Measurements from ENCODE around the gene GPBP1L1. TPM values are rescaled to one million over a fixed set of nuclear protein-coding genes. Genes with fewer than 3 reads are reported as not detected.
"Not testable (repeated sequence)": the region's sequence is repeated elsewhere in the genome, so short reads cannot be mapped to it uniquely, and the experiment has no call there.

GPBP1L1 gene
- polyA plus RNA-seq, 1 donor from 2014 or later, result 55.1 TPM

DNA sequence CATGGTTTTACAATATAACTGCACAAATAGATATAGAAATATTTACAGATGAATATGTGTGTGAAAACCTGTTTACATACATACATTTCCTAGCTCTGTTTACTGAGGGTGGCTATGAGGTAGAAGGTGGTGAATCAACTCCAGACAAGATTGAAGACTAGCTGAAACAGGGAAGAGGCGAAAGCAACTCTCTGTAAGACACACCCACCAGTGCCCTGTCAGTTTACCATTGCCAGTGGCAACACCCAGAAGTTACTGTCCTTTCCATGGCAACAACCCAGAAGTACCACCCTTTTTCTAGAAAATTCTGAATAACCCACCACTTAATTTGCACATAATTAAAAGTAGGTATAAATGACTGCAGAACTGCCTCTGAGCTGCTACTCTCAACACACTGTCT, 18.3 kb upstream of the GPBP1L1 start:
- Histone ChIP-seq H2AFZ (ENCODE audit: low read depth, low read length) (no peak overlapping the region), H3K9ac (ENCODE audit: low read length) (no peak overlapping the region), H3K9me2 (ENCODE audit: insufficient read depth, low read length) (no peaks in the 10 kb centered on the region)

DNA sequence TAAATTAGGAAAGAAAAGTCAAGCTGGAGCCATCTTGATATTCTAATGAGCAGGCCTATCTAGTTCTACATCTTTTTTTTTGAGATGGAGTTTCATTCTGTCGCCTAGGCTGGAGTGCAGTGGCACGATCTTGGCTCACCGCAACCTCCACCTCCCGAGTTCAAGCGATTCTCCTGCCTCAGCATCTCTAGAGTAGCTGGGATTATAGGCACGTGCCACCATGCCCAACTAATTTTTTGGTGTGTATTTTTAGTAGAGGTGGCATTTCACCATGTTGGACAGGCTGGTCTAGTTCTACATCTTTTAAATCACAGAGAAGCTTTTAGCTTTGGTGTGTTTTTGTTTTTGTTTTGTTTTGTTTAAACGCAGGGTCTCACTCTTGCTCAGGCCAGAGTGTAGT, 8.5 kb upstream of the GPBP1L1 start:
- Histone ChIP-seq H3F3A (ENCODE audit: insufficient read depth, low read length, poor library complexity, severe bottlenecking) (no peaks in the 10 kb centered on the region), H3K79me2 (replicated peaks; ENCODE audit: insufficient read depth, low read length) (peaks cover 6% of the 10 kb centered on the region), H4K20me1 (ENCODE audit: insufficient read depth) (no peaks in the 10 kb centered on the region), H2AFZ (ENCODE audit: low read depth, low read length) (no peak overlapping the region), H3K27me3 (ENCODE audit: insufficient read depth, low read depth, low read length) (no peaks in the 10 kb centered on the region), H3K9me2 (ENCODE audit: insufficient read depth, low read length) (no peaks in the 10 kb centered on the region), H3K36me3 (ENCODE audit: insufficient read depth, low read length) (no peaks in the 10 kb centered on the region), H3K4me3 (ENCODE audit: low read length) (no peak overlapping the region), H3K27ac (ENCODE audit: low read length) (no peak overlapping the region), H3K9ac (ENCODE audit: low read length) (no peak overlapping the region), H3K9me3 (ENCODE audit: low read length) (no peaks in the 10 kb centered on the region), H3K4me2 (ENCODE audit: low read length) (no peak overlapping the region)
- TF ChIP-seq EZH2 (IDR thresholded peaks at IDR 0.05; ENCODE audit: borderline replicate concordance, insufficient read depth, low read length, poor library complexity, severe bottlenecking) (no peak), SMC3 (conservative IDR thresholded peaks at IDR 0.05; ENCODE audit: poor library complexity) (no peak), MXI1 (conservative IDR thresholded peaks at IDR 0.05; ENCODE audit: poor library complexity, severe bottlenecking) (no peak), POLR2AphosphoS5 (IDR thresholded peaks at IDR 0.05) (no peak), RAD21 (conservative IDR thresholded peaks at IDR 0.05) (no peak), EP300 (conservative IDR thresholded peaks at IDR 0.05; ENCODE audit: poor library complexity, severe bottlenecking) (no peak), TAF1 (IDR thresholded peaks at IDR 0.05; ENCODE audit: low read depth) (no peak)
- TF ChIP-seq, protein P1, sequence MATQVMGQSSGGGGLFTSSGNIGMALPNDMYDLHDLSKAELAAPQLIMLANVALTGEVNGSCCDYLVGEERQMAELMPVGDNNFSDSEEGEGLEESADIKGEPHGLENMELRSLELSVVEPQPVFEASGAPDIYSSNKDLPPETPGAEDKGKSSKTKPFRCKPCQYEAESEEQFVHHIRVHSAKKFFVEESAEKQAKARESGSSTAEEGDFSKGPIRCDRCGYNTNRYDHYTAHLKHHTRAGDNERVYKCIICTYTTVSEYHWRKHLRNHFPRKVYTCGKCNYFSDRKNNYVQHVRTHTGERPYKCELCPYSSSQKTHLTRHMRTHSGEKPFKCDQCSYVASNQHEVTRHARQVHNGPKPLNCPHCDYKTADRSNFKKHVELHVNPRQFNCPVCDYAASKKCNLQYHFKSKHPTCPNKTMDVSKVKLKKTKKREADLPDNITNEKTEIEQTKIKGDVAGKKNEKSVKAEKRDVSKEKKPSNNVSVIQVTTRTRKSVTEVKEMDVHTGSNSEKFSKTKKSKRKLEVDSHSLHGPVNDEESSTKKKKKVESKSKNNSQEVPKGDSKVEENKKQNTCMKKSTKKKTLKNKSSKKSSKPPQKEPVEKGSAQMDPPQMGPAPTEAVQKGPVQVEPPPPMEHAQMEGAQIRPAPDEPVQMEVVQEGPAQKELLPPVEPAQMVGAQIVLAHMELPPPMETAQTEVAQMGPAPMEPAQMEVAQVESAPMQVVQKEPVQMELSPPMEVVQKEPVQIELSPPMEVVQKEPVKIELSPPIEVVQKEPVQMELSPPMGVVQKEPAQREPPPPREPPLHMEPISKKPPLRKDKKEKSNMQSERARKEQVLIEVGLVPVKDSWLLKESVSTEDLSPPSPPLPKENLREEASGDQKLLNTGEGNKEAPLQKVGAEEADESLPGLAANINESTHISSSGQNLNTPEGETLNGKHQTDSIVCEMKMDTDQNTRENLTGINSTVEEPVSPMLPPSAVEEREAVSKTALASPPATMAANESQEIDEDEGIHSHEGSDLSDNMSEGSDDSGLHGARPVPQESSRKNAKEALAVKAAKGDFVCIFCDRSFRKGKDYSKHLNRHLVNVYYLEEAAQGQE (IDR thresholded peaks at IDR 0.05; ENCODE audit: borderline replicate concordance), result no peak
- TF ChIP-seq, protein P2, sequence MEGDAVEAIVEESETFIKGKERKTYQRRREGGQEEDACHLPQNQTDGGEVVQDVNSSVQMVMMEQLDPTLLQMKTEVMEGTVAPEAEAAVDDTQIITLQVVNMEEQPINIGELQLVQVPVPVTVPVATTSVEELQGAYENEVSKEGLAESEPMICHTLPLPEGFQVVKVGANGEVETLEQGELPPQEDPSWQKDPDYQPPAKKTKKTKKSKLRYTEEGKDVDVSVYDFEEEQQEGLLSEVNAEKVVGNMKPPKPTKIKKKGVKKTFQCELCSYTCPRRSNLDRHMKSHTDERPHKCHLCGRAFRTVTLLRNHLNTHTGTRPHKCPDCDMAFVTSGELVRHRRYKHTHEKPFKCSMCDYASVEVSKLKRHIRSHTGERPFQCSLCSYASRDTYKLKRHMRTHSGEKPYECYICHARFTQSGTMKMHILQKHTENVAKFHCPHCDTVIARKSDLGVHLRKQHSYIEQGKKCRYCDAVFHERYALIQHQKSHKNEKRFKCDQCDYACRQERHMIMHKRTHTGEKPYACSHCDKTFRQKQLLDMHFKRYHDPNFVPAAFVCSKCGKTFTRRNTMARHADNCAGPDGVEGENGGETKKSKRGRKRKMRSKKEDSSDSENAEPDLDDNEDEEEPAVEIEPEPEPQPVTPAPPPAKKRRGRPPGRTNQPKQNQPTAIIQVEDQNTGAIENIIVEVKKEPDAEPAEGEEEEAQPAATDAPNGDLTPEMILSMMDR (IDR thresholded peaks at IDR 0.05; ENCODE audit: poor library complexity, severe bottlenecking), result no peak

More for the DNA sequence above, 18.3 kb upstream of the GPBP1L1 start:
- Histone ChIP-seq H3K79me2 (replicated peaks; ENCODE audit: insufficient read depth, low read length) (no peaks in the 10 kb centered on the region), H3K4me2 (ENCODE audit: low read length) (no peak overlapping the region), H3K4me3 (ENCODE audit: low read length) (no peak overlapping the region), H4K20me1 (ENCODE audit: insufficient read depth) (no peaks in the 10 kb centered on the region), H3F3A (ENCODE audit: insufficient read depth, low read length, poor library complexity, severe bottlenecking) (no peaks in the 10 kb centered on the region), H3K27ac (ENCODE audit: low read length) (no peak overlapping the region), H3K9me3 (ENCODE audit: low read length) (no peaks in the 10 kb centered on the region), H3K27me3 (ENCODE audit: insufficient read depth, low read depth, low read length) (no peaks in the 10 kb centered on the region), H3K36me3 (ENCODE audit: insufficient read depth, low read length) (no peaks in the 10 kb centered on the region)
- TF ChIP-seq SMC3 (conservative IDR thresholded peaks at IDR 0.05; ENCODE audit: poor library complexity) (no peak), RAD21 (conservative IDR thresholded peaks at IDR 0.05) (no peak), EZH2 (IDR thresholded peaks at IDR 0.05; ENCODE audit: borderline replicate concordance, insufficient read depth, low read length, poor library complexity, severe bottlenecking) (no peak), TAF1 (IDR thresholded peaks at IDR 0.05; ENCODE audit: low read depth) (no peak), EP300 (conservative IDR thresholded peaks at IDR 0.05; ENCODE audit: poor library complexity, severe bottlenecking) (no peak), POLR2AphosphoS5 (IDR thresholded peaks at IDR 0.05) (no peak)
- TF ChIP-seq, protein P1 (IDR thresholded peaks at IDR 0.05; ENCODE audit: borderline replicate concordance), result no peak
- TF ChIP-seq, protein P2 (IDR thresholded peaks at IDR 0.05; ENCODE audit: poor library complexity, severe bottlenecking), result no peak

DNA sequence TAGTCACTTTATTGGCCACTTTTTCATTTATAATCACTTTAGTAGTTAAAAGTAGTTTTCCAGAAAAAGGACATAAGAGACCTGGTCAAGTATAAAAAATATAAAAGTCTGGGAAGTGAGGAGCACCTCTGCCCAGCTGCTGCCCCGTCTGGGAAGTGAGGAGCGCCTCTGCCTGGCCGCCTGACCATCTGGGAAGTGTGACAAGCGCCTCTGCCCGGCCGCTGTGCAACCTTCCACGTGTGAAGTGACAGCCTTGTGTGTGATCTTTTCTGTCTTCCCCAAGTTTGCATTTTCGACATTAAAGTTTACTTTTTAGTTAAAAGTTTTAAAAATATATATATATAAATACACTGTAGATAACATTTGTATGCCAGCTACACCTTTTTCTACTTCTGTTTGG, 7.5 kb upstream of the GPBP1L1 start:
- H3K9me2 ChIP-seq (ENCODE audit: insufficient read depth, low read length); H3K27me3 ChIP-seq (ENCODE audit: insufficient read depth, low read depth, low read length); H3K4me3 ChIP-seq (ENCODE audit: low read length); H3K9me3 ChIP-seq (ENCODE audit: low read length); H4K20me1 ChIP-seq (ENCODE audit: insufficient read depth); H3K36me3 ChIP-seq (ENCODE audit: insufficient read depth, low read length); H2AFZ ChIP-seq (ENCODE audit: low read depth, low read length); H3F3A ChIP-seq (ENCODE audit: insufficient read depth, low read length, poor library complexity, severe bottlenecking); H3K9ac ChIP-seq (ENCODE audit: low read length); H3K4me2 ChIP-seq (ENCODE audit: low read length); H3K27ac ChIP-seq (ENCODE audit: low read length): not testable (repeated sequence)
- H3K79me2 ChIP-seq (replicated peaks; ENCODE audit: insufficient read depth, low read length), result peaks cover 12% of the 10 kb centered on the region

Data from neural cell (in vitro differentiated cells).